Activated naive CD4-positive, alpha-beta T cell treated with anti-CD3 and anti-CD28 coated beads, Interleukin-2, amount 50 U/mL, for 72 hours (primary cell): ENCODE measurements around the gene PIK3R1. TPM values are rescaled to one million over a fixed set of nuclear protein-coding genes. Genes with fewer than 3 reads are reported as not detected.

Source experiments
- ATAC-seq, 2 donors: fragments of 150-1000 bp; cut with Tn5 transposase; 2 replicates each; pipeline ENCODE4 v1.10.0; 2021; ENCODE audit warnings: mild to moderate bottlenecking in 2 of 2, moderate library complexity in 2 of 2
- DNase-seq, 2 donors: peaks; one replicate each; pipeline ENCODE4 v3.0.0; 2021 to 2022; ENCODE audit warnings: low spot score in 2 of 2
- H3K27ac Mint-ChIP-seq, 2 donors: one replicate each; pipeline ENCODE4 v1.8.0; 2022; ENCODE audit warnings: mild to moderate bottlenecking in 2 of 2, mixed read lengths in 2 of 2
- H3K36me3 Mint-ChIP-seq, 2 donors: one replicate each; pipeline ENCODE4 v1.8.0; 2022; ENCODE audit warnings: mixed read lengths in 2 of 2
- H3K9me3 Mint-ChIP-seq, 2 donors: one replicate each; pipeline ENCODE4 v1.8.0; 2022; ENCODE audit warnings: mixed read lengths in 2 of 2
- total RNA-seq, 2 donors: library from RNA; stranded (reverse); gene quantifications; one replicate each; pipeline ENCODE4 v1.2.3, GENCODE V29; 2022

The PIK3R1 gene
- total RNA-seq: 10 to 100 TPM; 24.7 to 54.8 TPM

DNA sequence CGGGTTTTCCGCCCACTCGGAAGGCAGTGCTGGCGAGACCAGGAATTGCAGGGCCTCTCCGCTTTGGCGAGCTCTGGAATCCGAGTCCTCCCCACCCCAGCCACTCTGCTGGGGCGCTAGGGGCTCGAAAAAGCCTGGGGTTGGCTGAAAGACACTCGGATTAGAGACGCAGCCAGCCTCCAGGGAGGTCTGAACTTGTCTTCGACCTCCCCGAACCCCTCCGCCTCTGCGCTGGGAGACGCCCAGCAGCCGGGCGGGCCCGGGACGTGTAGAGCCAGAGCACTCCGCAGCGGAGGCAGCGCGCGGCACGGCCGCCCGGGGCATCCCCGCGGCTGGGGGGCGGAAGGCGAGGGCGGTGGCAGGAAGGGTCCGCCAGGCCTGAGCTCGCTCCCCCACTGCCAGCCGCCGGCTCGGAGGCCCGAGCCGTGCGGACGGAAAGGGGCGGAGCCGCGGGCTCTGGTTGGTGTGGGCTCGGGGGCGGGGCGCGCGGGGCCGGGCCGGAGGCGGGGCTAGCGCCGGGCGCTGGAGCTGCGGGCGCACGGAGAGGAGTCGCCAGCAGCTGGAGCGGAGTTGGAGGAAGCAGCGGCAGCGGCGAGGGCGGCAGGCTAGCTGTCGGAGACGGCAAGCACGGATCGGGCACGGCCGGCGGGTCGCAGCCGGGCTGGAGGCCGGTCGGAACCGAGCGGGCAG, at the start of gene PIK3R1:
TSS of gene PIK3R1 (plus strand) at position 549 of the 690 bp plus-strand sequence. CDS start 10,920 bp downstream, outside the sequence.
- peak; percentile 86 to 88 for ATAC-seq
- Mint-ChIP-seq H3K27ac (peak within 1 kb of the TSS; percentile 85 to 95), H3K9me3 (peaks cover 3 to 17% of the 10 kb centered on the region in 2 donors), H3K36me3 (peaks cover 20 to 38% of the 10 kb centered on the region in 2 donors)
- DNase-seq: peak; percentile 90 to 96

DNA sequence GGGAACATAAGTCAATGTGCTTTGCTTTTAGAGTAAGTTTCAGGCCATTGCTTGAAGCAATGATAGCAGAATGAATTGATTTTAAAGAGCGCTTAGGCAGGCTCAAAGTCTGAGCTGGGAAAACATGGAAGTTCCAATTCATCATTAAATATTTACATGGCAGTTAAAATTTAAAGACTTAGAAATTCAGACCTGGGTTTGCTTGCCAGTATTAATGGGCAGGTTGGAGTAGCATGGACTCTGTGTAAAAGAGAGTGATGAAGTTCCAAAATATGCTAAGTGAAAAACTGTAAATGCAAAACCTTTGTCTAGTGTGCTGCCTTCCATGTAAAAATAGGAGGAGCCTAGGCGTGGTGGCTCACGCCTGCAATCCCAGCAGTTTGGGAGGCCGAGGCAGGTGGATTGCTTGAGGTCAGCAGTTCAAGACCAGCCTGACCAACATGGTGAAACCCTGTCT, 48.3 kb upstream of the PIK3R1 start:
- no peaks in the 10 kb centered on the region for H3K36me3 Mint-ChIP-seq

DNA sequence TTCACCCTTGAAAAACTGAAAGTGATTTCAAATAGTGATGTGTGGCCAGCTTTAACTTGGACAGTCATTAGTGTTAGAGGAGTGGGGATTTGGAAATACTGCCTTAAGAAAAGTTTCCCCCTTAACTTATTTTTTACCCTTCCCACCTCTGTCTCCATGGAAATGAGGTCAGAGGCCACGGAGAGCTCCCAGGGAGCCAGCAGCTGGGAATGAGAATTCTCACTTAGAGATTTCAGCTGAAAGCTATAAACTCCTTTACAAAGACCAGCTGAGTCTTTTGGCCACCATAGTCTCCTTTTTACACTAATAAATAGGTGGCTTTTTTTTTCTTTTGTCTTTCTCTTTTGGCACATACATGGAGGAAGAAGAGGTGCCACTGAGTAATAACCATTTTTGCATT, 45.7 kb upstream of the PIK3R1 start:
- no peak for DNase-seq
- Mint-ChIP-seq H3K9me3 (no peaks in the 10 kb centered on the region), H3K36me3 (no peaks in the 10 kb centered on the region), H3K27ac (no peak overlapping the region)
- ATAC-seq: no peak

More for the DNA sequence above, 48.3 kb upstream of the PIK3R1 start:
- no peak for DNase-seq
- ATAC-seq: no peak
- Mint-ChIP-seq H3K27ac (no peak overlapping the region), H3K9me3 (no peaks in the 10 kb centered on the region)

DNA sequence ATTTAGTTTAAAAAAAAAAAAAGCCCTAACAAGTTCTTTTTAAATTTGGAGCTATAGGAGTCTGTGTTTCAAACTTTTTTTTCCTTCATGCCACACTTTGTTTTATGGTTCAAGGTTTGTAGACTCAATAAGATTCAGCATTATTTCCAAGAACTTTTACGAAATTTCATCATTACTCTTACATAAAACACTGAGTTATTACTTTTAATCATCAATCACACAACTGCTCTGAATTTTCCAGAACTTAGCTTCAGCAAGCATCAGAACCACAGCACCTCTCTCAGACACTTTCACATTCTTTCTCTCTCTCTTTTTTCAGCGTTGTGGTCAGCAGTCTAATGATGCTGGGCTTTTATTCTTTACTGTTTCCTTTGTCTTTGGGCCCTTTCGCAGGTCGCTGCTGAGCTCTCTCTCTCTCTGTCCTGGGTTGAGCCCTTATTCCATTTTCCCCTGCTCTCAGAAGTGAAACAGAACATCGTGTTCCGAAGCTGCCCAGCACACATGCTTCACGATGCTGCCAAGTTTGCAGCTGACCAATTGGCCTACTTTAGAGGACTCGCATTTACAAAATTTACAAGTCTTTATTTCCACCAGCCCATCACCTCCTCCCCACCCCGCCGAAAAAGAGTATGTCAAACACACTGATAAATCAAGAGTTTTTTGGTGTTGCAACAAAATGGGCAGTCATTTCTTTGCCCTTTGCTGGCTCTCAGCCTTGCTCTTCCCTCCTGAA, 44.6 kb upstream of the PIK3R1 start:
- no peaks in the 10 kb centered on the region for H3K9me3 Mint-ChIP-seq
- ATAC-seq: no peak
- no peaks in the 10 kb centered on the region for H3K36me3 Mint-ChIP-seq

DNA sequence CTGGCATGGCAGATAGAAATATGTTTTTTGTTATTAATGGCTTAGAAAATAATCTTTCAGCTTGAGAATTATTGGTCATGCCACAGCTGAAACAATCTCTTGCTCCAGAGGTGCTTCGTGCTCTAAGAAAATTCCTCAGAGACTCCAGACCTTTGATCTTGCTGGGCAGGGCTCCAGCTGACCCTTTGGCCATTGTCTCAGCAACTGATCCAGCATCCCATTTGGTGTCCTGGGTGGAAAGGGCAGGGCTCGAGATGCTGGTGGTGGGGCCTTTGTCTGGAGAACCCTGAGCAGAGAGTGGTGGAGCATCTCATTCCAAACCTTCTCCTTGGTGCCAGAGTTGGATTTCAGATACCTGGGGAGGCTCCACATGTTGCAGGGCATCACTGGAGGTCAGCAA, 43.2 kb upstream of the PIK3R1 start:
- ATAC-seq (no peak), DNase-seq (no peak)
- Mint-ChIP-seq H3K36me3 (no peaks in the 10 kb centered on the region), H3K27ac (no peak overlapping the region), H3K9me3 (no peaks in the 10 kb centered on the region)

More for the DNA sequence above, 44.6 kb upstream of the PIK3R1 start:
- DNase-seq: no peak
- H3K27ac Mint-ChIP-seq: no peak overlapping the region

DNA sequence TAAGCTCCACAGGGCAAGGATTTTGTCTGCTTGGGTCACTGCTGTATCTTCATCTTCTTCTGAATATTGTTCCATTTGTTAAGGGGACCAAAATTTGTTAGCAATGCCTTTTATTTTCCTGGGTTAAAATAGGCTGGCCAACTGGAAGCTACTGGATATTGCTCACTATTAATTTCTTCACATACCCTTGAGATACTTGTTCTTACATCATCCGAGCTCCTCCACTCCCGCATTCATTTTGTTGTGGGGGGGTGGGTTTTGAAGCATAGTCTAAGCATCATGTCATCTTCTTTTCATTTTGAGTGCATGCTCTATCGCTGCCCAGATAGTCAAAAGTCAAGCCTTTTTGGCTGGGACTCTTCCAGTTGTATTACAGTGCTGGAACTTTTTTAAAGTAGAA, 42.5 kb upstream of the PIK3R1 start:
- H3K27ac Mint-ChIP-seq: no peak overlapping the region
- ATAC-seq (no peak), DNase-seq (no peak)
- H3K9me3 Mint-ChIP-seq: no peaks in the 10 kb centered on the region
- no peaks in the 10 kb centered on the region for H3K36me3 Mint-ChIP-seq

DNA sequence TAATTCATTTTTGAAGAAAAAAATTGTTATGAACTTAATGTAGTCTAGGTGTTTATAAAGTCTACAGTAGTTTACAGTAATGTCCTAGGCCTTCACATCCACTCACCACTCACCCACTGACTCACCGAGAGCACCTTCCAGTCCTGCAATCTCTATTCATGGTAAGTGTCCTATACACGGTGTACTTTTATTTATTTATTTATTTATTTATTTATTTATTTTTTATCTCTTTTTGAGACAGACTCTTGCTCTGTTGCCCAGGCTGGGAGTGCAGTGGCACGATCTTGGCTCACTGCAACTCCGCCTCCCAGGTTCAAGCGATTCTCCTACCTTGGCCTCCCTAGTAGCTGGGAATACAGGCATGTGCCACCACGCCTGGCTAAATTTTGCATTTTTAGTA, 39.3 kb upstream of the PIK3R1 start:
- no peak overlapping the region for H3K27ac Mint-ChIP-seq
- ATAC-seq (no peak), DNase-seq (no peak)
- H3K36me3 Mint-ChIP-seq: no peaks in the 10 kb centered on the region
- no peaks in the 10 kb centered on the region for H3K9me3 Mint-ChIP-seq

DNA sequence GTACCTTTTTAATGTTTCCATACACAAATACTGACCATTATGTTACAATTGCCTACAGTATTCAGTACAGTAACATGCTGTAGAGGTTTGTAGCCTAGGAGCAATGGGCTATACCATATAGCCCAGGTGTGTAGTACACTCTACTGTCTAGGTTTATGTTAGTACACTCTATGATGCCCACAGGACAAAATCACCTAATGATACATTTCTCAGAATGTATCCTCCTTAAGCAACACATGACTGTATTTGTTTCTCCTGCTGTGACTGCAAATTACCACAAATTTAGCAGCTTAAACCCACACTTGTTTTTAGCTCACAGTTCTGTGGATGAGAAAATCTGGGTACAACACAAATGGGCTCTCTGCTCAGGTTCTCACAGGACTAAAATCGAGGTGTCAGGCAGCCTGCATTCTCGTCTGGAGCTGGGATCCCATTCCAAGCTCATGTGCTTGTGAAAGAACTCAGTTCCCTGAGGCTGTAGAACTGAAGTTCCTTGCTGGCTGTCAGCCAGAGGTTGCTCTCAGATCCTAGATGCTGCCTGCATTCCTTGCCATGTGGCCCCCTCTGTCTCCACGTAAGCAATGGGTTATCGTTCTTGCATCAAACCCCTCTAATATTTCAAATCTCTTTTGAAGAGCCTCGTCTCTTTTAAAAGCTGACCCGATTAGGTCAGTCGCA, 38.6 kb upstream of the PIK3R1 start:
- no peak for DNase-seq
- Mint-ChIP-seq H3K27ac (no peak overlapping the region), H3K36me3 (no peaks in the 10 kb centered on the region), H3K9me3 (no peaks in the 10 kb centered on the region)
- no peak for ATAC-seq

DNA sequence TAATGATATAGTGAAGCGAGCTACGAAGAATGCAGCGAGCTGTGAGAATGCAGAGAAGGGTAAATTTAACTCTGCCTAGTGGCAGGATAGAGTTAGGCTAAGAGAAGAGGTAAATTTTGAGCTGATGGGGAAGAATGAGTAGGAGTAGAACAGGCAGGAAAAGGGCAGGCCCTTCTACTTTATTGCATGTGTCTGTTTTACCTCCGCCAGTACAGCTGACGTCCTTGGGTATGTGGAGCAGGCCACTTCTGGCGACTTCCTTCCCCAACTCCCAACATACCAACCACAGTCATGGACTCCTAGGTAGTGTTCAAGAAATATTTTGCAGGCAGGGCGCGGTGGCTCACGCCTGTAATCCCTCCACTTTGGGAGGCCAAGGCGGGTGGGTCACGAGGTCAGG, 37.9 kb upstream of the PIK3R1 start:
- DNase-seq: no peak
- no peak for ATAC-seq
- no peaks in the 10 kb centered on the region for H3K9me3 Mint-ChIP-seq

DNA sequence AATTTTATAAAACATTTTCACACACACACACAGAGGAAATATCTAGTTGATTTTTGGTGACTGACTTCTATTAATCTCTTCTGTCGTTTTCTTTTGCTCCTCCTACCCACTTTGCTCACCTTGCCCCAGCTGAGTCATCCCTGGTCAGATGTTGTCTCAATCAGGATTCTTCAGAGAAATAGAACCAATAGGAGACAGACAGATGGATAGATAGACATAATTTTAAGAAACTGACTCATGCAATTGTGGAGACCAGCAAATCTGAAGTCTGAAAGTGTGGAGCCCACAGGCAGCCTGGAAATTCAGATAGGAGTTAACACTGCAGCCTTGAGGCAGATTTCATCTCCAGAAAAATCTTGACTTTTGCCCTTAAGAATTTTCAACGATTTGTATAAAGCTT, 37.0 kb upstream of the PIK3R1 start:
- H3K27ac Mint-ChIP-seq: no peak overlapping the region
- H3K36me3 Mint-ChIP-seq: no peaks in the 10 kb centered on the region
- H3K9me3 Mint-ChIP-seq: no peaks in the 10 kb centered on the region
- peak; percentile 20 to 44 for ATAC-seq
- no peak for DNase-seq

More for the DNA sequence above, 37.9 kb upstream of the PIK3R1 start:
- Mint-ChIP-seq H3K36me3 (no peaks in the 10 kb centered on the region), H3K27ac (no peak overlapping the region)

DNA sequence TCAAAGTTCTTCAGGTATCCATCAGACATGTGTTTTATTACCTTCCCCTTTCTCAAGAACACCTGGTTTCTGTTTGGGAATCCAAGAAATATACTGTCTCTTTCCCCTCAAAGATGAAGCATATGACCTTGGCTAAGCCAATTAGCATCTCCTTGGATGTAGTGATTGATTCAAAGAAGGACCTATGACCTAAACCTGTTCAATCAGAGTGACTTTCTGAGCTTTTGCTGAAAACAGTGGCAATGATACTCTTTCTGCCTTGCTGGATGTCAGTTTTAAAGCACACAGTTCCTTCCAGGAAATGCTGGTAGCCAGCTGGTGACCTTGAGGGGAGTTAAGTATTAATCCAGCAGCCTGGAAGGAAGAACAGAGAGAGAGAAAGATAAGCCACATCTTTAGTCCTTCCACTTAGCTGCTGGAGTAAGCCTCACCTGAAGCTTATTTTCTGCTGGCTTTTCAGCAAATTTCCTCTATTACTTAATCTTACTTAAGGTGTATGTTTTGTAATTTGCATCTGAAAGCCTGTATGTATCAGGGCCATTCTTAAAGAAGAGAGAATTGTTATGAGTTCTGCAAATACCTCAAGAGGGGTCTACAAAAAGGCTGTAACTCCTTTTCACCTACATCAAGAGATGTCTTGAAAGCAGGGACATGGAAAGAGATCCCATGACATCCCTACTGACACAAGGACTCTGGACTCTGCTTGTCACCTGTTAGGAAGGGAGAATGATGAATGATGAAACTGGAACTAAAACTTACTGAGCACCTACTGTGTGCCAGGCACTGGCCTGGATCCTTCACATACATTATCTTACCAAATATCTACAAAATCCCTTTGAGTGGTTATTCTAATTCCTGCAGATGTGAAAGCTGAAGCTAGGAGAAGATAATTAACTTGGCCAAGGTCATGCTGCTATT, 35.2 kb upstream of the PIK3R1 start:
- Mint-ChIP-seq H3K36me3 (no peaks in the 10 kb centered on the region), H3K9me3 (no peaks in the 10 kb centered on the region), H3K27ac (no peak overlapping the region)
- DNase-seq (no peak), ATAC-seq (no peak)

DNA sequence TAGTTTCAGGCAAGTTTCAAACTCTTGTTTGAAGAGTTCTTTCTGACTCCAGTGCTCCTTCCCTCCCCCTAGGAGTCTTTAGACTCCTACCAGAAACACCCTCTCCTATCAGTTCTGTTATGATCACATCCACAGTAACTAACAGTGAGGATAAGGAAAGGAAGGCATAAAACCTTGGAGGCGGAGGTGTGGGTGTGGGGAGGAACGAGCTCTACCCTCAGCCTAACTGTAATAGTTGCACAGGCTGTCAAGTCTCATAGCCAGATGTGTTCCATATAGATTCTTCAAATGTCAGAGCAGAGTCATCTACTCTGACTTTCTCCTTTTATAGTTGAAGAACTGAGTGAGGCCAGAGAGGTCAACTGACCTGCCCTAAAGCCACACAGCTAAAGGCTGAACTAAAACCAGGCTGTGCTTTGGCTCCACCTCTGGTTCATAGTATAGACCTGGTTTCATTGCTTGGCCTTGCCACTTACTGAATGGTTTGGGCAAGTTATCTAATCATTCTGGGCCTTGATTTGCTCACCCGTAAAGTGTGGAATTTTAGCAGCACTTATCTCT, 34.4 kb upstream of the PIK3R1 start:
- no peak overlapping the region for H3K27ac Mint-ChIP-seq
- ATAC-seq (no peak), DNase-seq (no peak)
- no peaks in the 10 kb centered on the region for H3K9me3 Mint-ChIP-seq
- no peaks in the 10 kb centered on the region for H3K36me3 Mint-ChIP-seq

DNA sequence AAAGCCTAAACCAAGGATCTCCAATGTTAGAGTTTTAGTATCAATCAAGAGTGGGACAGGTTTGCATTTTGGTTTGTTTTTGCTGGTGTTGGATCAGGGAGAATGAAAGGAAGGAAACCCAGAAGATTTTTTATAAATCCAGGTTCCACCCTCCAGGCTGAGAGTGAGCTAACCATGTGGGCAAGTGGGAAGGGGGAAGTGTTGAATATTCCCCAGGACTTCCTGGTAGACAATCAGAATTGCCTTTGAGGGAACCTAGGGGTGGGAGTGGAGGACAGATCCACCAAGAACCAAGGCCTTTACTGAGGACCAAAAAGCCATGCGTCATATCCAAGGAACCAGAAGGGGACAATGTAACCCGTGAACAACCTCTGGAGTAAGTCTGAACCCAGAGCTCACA, 33.5 kb upstream of the PIK3R1 start:
- no peaks in the 10 kb centered on the region for H3K9me3 Mint-ChIP-seq
- no peaks in the 10 kb centered on the region for H3K36me3 Mint-ChIP-seq
- ATAC-seq (no peak), DNase-seq (no peak)
- H3K27ac Mint-ChIP-seq: no peak overlapping the region

DNA sequence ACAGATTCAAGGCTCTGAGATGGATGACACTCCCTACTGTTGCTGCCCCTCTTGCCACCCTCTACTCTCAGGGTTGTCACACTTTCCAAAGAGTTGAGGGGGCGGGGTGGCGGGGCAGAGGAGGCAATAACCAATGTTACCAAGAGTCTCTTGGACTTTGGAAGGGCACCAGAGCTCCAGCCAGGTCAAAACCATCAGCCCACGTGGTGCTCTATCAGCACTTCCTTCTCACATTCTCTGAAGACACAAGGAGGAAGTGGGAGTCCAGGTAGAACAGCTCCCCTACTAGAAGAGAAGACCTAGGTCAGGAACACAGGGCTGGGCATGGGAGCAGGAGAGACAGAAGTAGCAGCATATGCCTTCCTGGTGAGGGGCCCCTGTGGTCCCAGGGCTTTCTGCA, 33.0 kb upstream of the PIK3R1 start:
- no peaks in the 10 kb centered on the region for H3K36me3 Mint-ChIP-seq
- H3K9me3 Mint-ChIP-seq: no peaks in the 10 kb centered on the region
- ATAC-seq (no peak), DNase-seq (no peak)
- no peak overlapping the region for H3K27ac Mint-ChIP-seq

DNA sequence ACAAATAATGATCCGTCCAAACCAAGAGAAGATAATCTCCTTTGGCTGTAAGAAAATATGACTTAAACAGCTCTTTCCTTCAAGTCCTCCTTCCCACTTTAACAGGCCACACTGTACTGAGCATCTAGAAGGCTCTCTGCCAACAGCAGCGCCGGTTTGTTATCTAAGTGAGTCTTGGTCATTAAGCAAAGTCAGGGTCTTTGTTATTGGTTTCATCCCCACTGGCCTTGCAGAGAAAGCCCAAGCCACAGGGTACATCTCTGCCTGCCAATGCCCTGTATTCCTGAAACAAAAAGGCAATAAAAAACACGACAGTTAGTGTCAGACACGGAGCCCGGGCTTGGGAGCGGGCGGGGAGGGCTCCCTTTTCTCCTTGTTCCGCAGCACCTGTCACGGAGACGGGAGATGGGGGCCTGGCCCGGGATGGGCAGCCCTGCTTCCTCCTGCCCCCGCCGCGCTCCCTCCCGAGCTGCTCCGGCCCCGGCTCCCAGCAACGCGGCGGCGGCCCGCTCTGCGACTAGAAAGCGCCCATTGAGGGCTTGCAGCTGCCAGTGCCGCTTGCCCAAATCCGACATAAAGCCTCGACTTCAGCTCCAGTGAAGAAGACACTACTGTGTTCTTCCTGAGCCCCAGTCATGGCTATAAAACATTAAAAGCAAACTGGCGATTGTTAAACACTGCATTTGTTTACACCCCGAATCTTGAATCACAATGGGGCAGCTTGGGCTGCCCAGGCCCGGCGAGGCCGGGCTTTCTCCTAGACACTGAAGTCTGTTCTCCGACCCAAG, 28.1 kb upstream of the PIK3R1 start:
- no peak overlapping the region for H3K27ac Mint-ChIP-seq
- ATAC-seq (no peak), DNase-seq (no peak)
- no peaks in the 10 kb centered on the region for H3K9me3 Mint-ChIP-seq
- no peaks in the 10 kb centered on the region for H3K36me3 Mint-ChIP-seq
